IMR-90 (cell line): ENCODE results near the gene FXYD4. TPM values are rescaled to one million over a fixed set of nuclear protein-coding genes. Genes with fewer than 3 reads are reported as not detected.

Experiments used
- ATAC-seq: fragments of 200-7000 bp; cut with Tn5 transposase; 2 replicates; pipeline ENCODE4 v1.9.1; 2020; ENCODE audit warnings: low read depth, mild to moderate bottlenecking, moderate library complexity
- BruUV-seq: library from RNA; stranded (reverse); fragments of 400-500 nt; replicated peaks from 2 replicates; lab custom pipeline; 2021; lab: Mats Ljungman, UMichigan
- CTCF ChIA-PET: fragments of 300-600 bp; formaldehyde crosslinking; extraction: SDS; loops from one replicate; lab custom pipeline; 2021; ENCODE audit warnings: antibody characterized with exemption; lab: Yijun Ruan, JAX
- POLR2A ChIA-PET: fragments of 300-600 bp; sonication (Branson Sonifier 250); formaldehyde crosslinking; loops from one replicate; lab custom pipeline; 2022; ENCODE audit warnings: antibody characterized with exemption; ENCODE audit not compliant: unreplicated experiment; lab: Charles Lee
- DNase-seq: peaks from one replicate; pipeline ENCODE4 v3.0.0; 2013
- H2AFZ ChIP-seq: replicated peaks from 2 replicates; pipeline ENCODE3; 2013; ENCODE audit warnings: low read length, mild to moderate bottlenecking; ENCODE audit not compliant: poor library complexity
- H2AK5ac ChIP-seq: 2 replicates; pipeline ENCODE4 v1.6.1; 2013; ENCODE audit warnings: low read depth, low read length, inconsistent platforms
- H2AK9ac ChIP-seq: replicated peaks from 2 replicates; pipeline ENCODE3; 2013; ENCODE audit warnings: mild to moderate bottlenecking, low read depth, low read length, moderate library complexity; ENCODE audit not compliant: poor library complexity
- H2BK120ac ChIP-seq: 2 replicates; pipeline ENCODE4 v1.6.1; 2013; ENCODE audit warnings: low read depth, low read length, inconsistent platforms
- H2BK15ac ChIP-seq: 3 replicates; pipeline ENCODE4 v1.6.1; 2013; ENCODE audit warnings: low read depth, low read length, inconsistent platforms
- H2BK20ac ChIP-seq: 2 replicates; pipeline ENCODE4 v1.6.1; 2013; ENCODE audit warnings: low read depth, mild to moderate bottlenecking, inconsistent platforms, low read length, moderate library complexity
- H2BK5ac ChIP-seq: 2 replicates; pipeline ENCODE4 v1.6.1; 2013; ENCODE audit warnings: mild to moderate bottlenecking, low read depth, low read length, inconsistent platforms; ENCODE audit not compliant: poor library complexity, severe bottlenecking
- H3K14ac ChIP-seq: replicated peaks from 2 replicates; pipeline ENCODE4 v1.6.1; 2013; ENCODE audit warnings: low read depth, low read length, inconsistent platforms
- H3K18ac ChIP-seq: 2 replicates; pipeline ENCODE4 v1.6.1; 2013; ENCODE audit warnings: low read depth, low read length, control low read depth
- H3K23ac ChIP-seq: 2 replicates; pipeline ENCODE4 v1.6.1; 2013; ENCODE audit warnings: low read depth, low read length, inconsistent platforms
- H3K27ac ChIP-seq: 2 replicates; pipeline ENCODE4 v1.5.1; 2013; ENCODE audit warnings: mild to moderate bottlenecking, control low read depth, low read length; ENCODE audit not compliant: insufficient read depth
- H3K27me3 ChIP-seq: 2 replicates; pipeline ENCODE4 v1.6.1; 2013; ENCODE audit warnings: low read length; ENCODE audit not compliant: control insufficient read depth, insufficient read depth
- H3K36me3 ChIP-seq: 2 replicates; pipeline ENCODE4 v1.6.1; 2013; ENCODE audit warnings: low read length, mixed read lengths; ENCODE audit not compliant: control insufficient read depth, insufficient read depth
- H3K4ac ChIP-seq: 2 replicates; pipeline ENCODE4 v1.6.1; 2013; ENCODE audit warnings: low read depth, low read length, inconsistent platforms
- H3K4me1 ChIP-seq: 2 replicates; pipeline ENCODE4 v1.6.1; 2013; ENCODE audit warnings: low read length, mixed read lengths; ENCODE audit not compliant: control insufficient read depth, insufficient read depth
- H3K4me2 ChIP-seq: 2 replicates; pipeline ENCODE4 v1.6.1; 2013; ENCODE audit warnings: low read depth, mild to moderate bottlenecking, control low read depth, low read length, moderate library complexity
- H3K4me3 ChIP-seq: 2 replicates; pipeline ENCODE4 v1.5.1; 2013; ENCODE audit warnings: low read depth, mild to moderate bottlenecking, control low read depth, low read length, moderate library complexity; ENCODE audit not compliant: insufficient read depth
- H3K56ac ChIP-seq: 2 replicates; pipeline ENCODE4 v1.6.1; 2013; ENCODE audit warnings: low read length, inconsistent platforms; ENCODE audit not compliant: insufficient read depth; ENCODE audit errors: extremely low read depth
- H3K79me1 ChIP-seq, 2 experiments: 2 replicates each; pipeline ENCODE4 v1.6.1; 2013; ENCODE audit warnings: low read length in 2 of 2, inconsistent platforms in 1 of 2, low read depth in 1 of 2
- H3K9ac ChIP-seq: 2 replicates; pipeline ENCODE4 v1.6.1; 2013; ENCODE audit warnings: low read depth, low read length, control low read depth
- H3K9me1 ChIP-seq: 2 replicates; pipeline ENCODE4 v1.6.1; 2013; ENCODE audit warnings: low read length, inconsistent platforms; ENCODE audit not compliant: insufficient read depth
- H3K9me3 ChIP-seq: 2 replicates; pipeline ENCODE4 v1.6.1; 2013; ENCODE audit warnings: low read length; ENCODE audit not compliant: control insufficient read depth, insufficient read depth
- H4K20me1 ChIP-seq: 2 replicates; pipeline ENCODE4 v1.6.1; 2013; ENCODE audit warnings: low read length, inconsistent platforms; ENCODE audit not compliant: insufficient read depth
- H4K5ac ChIP-seq: 2 replicates; pipeline ENCODE4 v1.6.1; 2013; ENCODE audit warnings: mild to moderate bottlenecking, low read depth, low read length, control low read depth
- H4K8ac ChIP-seq, 2 experiments: 2 replicates each; pipeline ENCODE4 v1.6.1; 2013; ENCODE audit warnings: low read depth in 2 of 2, low read length in 2 of 2, control low read depth in 1 of 2, inconsistent platforms in 1 of 2
- H4K91ac ChIP-seq: 2 replicates; pipeline ENCODE4 v1.6.1; 2013; ENCODE audit warnings: low read depth, low read length, inconsistent platforms; ENCODE audit not compliant: insufficient read depth
- CHD1 ChIP-seq: IDR thresholded peaks from 2 replicates; pipeline ENCODE4 v1.6.1; 2012; ENCODE audit warnings: low read depth, low read length, improper control_type of control experiment
- MAFK ChIP-seq: IDR thresholded peaks from 2 replicates; pipeline ENCODE4 v1.6.1; 2012; ENCODE audit warnings: low read depth, low read length, improper control_type of control experiment
- WGBS, 2 experiments: methylation state at CpG; one replicate each; pipeline versions ENCODE4 v1.1.5 to v1.1.7; 2013; ENCODE audit warnings: missing lambda C conversion rate in 2 of 2; ENCODE audit not compliant: insufficient read length in 1 of 2; ENCODE audit errors: extremely low coverage in 2 of 2; 5-methylcytosine and 5-hydroxymethylcytosine counted together
- dilution Hi-C: fragments of 300-500 bp; cut with HindIII; formaldehyde crosslinking; loops from one replicate; pipeline ENCODE4 v1.14.3; 2018; ENCODE audit warnings: low sequenced_read_pairs; ENCODE audit not compliant: unreplicated experiment
- in situ Hi-C: fragments of 300-500 bp; cut with MboI; formaldehyde crosslinking; loops from 3 replicates; pipeline ENCODE4 v1.14.3; 2019; ENCODE audit warnings: low sequenced_read_pairs, inconsistent platforms, mixed read lengths
- intact Hi-C: fragments of 100-400 bp; cut with micrococcal nuclease; formaldehyde crosslinking; loops from 2 replicates; pipeline ENCODE4 v1.10.0; 2022
- polyA plus RNA-seq, 3 experiments: library from polyadenylated mRNA; depleted of rRNA; stranded (reverse); fragments of >200 nt; gene quantifications; 2 replicates each; pipeline ENCODE4 v1.2.3, GENCODE V29; 2012; ENCODE audit warnings: low replicate concordance in 1 of 3
- total RNA-seq: library from RNA; depleted of rRNA; stranded (reverse); fragments of >200 nt; gene quantifications from 2 replicates; pipeline ENCODE4 v1.2.3, GENCODE V29; 2012

FXYD4 gene
- total and polyA plus RNA-seq, 2 of the 4 experiments (the other 2 are of a cell fraction) = not detected

DNA sequence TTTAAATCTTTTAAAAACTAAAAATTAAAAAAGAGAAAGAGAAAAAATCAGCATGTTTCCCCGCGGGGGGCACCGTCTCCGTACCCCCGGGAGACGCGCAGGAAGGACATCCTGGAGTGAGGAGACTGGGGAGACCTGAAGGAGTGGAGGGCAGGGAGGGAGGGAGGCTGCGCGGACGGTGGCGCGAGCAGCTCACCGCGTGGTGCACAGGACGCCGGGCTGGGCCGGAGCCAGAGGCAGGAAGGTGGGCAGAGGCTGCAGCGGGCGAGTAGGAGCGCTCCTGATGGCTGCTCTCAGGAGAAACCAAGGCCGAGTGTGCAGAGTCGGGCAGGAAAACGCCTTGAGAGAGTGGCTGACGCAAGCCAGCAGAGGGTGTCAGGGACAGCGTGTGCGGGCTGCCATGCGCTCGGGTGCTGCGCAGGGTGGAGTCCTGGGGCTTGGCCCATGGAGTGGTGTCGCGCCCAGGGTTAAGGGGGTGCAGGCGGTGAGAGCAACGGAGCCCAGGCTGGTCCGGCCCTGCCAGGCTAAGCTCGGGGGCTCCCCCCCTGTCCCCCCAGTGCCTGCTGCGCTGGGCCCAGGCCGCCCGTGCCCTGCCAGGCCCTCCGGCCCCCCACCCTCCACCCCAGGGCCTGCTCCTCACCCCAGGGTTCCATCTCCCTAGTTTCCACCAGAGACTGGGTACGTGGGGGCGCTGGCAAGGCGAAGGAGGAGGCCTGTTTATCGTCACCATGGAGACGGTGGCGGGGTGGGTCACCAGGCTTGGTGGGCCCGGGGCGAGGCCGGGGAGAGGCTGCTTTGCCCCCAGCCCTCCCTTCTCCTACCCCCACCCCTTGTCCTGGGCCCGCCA is 28.9 kb upstream of the FXYD4 start:
- CTCF ChIA-PET = interaction anchor here (0.6 kb wide), 1 partner anchor 119 kb away, joined by 4 read pairs; no protein-coding TSS in a partner anchor
- in situ Hi-C loops = no loop called here

More for the DNA sequence above, 28.9 kb upstream of the FXYD4 start:
- Histone ChIP-seq H3K9me3 (no peaks in the 10 kb centered on the region), H3K4me1 (no peaks in the 10 kb centered on the region), H3K36me3 (no peaks in the 10 kb centered on the region), H2BK20ac (no peak overlapping the region), H2AFZ (no peak overlapping the region), H4K5ac (no peak overlapping the region), H2BK120ac (no peak overlapping the region), H4K20me1 (no peaks in the 10 kb centered on the region), H2AK5ac (no peak overlapping the region), H2AK9ac (no peak overlapping the region), H3K4ac (no peak overlapping the region), H3K27ac (no peak overlapping the region), H3K18ac (no peak overlapping the region), H3K56ac (no peak overlapping the region), H3K14ac (no peak overlapping the region), H2BK15ac (no peak overlapping the region), H3K27me3 (peaks cover 14% of the 10 kb centered on the region), H3K9me1 (no peaks in the 10 kb centered on the region), H2BK5ac (no peak overlapping the region), H3K4me3 (no peak overlapping the region), H3K23ac (no peak overlapping the region), H4K91ac (no peak overlapping the region), H3K79me1 (no peaks in the 10 kb centered on the region), H3K9ac (no peak overlapping the region), H4K8ac (no peak overlapping the region), H3K4me2 (no peak overlapping the region)
- 94% methylated on average over 6 of the region's 49 CpGs; no CpG with 5 or more reads in 1 of the 2 experiments for WGBS, 2 experiments
- intact Hi-C loops (loop anchor here (10.0 kb wide), 1 partner anchor 138 kb away; no protein-coding TSS in a partner anchor), dilution Hi-C loops (no loop called here)
- no peak for TF ChIP-seq MAFK
- TF ChIP-seq CHD1 = no peak
- no peak for DNase-seq
- ATAC-seq = no peak
- POLR2A ChIA-PET = interaction anchor here (0.6 kb wide), 1 partner anchor 11 kb away, joined by 5 read pairs; no protein-coding TSS in a partner anchor
- no TSS peak for BruUV-seq
